NOMO-1 treated with dmso at 0.1 percent for 144 hours (cell line): ENCODE results near the gene CUL7.
"Not testable (repeated sequence)": the region's sequence is repeated elsewhere in the genome, so short reads cannot be mapped to it uniquely, and the experiment has no call there.

Experiments used
- DNase-seq: peaks from one replicate; lab custom pipeline; 2025; ENCODE audit not compliant: unreplicated experiment; lab: John Stamatoyannopoulos, UW

The CUL7 gene

DNA sequence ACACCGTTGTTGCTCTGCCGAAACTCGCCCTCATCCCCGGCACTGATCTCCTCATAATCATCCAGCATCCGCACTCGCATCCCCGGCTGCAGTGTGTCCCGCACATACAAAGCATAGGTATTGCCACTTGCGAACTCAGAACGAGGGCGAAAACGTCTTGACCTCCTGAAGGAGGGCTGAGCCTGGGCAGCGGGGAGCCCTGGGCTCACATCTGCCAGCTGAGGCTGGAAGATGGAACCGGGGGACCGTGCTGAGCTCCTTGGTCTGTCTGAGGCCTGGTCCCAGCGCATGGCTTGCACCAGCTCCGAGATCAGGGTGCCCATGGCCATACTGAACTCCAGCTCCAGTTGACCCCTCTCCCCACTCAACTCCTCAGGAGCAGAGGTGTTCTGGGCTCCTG, 2.7 kb downstream of the CUL7 start:
- no peak for DNase-seq

GRCh38 chr6:43047998-43048397, 5.7 kb downstream of the CUL7 start:
- no peak for DNase-seq

- DNase-seq: no peak
Observed at GRCh38 chr6:43045371-43045930, 8.2 kb downstream of the CUL7 start.

- no peak for DNase-seq
Observed at GRCh38 chr6:43043310-43043709, 10.3 kb downstream of the CUL7 start.

GRCh38 chr6:43041475-43041874, 12.2 kb downstream of the CUL7 start:
- not testable (repeated sequence) for DNase-seq

DNA sequence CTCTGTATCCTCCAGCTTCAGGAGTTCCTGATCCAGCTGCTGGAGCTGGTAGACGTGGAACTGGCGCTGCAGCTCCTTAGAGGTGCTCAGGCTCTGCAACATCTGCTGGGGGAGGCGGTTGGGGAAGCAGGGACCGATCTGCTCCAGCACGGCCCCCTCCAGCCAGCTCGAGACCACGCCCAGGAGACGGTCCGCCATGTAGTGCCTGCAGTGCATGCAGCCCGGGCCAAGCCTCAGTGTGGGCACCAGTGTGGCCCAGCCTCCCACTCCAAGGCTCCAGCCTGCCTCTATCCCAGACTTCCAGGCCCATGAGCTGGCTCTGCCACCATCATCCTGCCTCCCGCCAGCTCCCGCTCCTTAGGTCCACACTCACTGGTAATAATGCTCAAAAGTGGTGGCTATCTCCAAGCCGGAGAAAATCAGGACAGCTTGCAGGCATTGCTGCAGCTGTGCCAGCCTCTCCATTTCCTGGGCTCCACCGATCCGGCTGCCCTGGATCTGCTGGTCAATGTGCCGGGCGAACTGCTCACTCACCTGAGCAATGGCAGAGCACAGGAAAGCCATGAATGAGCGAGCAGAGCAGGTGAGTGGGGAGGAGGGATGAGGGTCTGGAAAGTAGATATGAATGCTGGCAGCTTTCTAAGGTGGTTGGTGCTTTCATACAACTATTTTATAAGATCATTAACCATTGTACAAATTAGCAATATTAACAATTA, 13.0 kb downstream of the CUL7 start:
- no peak for DNase-seq

GRCh38 chr6:43038727-43039126, 14.9 kb downstream of the CUL7 start:
- no peak for DNase-seq

DNA sequence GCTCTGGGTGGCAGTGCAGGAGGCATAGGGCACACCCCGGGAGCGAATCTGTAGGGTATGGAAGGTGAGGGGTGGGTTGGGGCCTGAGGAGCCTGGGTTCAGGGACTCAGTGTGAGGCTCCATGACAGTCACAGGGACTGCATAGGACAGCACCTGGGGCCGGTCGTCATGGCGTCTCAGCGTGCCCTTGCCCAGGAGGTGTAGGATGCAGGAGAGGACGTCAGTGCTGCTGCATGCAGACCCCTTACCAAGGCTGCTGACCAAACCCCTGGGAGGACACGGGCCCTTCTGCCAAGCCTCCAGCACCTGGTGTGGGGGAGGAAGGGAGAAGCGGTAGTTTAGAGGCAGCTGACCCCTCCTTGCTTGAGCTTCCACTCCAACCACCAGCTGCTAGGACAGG, 15.9 kb downstream of the CUL7 start:
- no peak for DNase-seq

- no peak for DNase-seq
Observed at GRCh38 chr6:43037197-43037596, 16.5 kb downstream of the CUL7 start.

DNA sequence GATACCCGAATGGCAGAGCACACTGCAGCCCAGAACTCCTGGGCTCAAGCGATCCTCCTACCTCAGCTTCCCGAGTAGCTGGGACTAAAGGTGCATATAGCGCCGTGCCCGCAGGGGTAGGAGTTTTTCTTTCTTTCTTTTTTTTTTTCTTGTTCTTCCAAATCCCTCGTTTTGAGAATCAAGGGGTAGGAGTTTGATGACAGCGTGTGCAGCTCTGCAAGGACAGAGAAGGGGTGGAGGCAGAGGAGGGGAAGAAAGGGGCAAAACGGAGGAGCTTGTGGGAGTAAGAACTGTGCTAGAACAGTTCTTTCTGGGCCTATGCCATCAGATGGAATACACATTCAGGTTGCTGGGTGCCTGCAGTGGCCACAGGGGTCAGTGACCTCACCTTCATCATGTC, 16.9 kb downstream of the CUL7 start:
- no peak for DNase-seq

DNA sequence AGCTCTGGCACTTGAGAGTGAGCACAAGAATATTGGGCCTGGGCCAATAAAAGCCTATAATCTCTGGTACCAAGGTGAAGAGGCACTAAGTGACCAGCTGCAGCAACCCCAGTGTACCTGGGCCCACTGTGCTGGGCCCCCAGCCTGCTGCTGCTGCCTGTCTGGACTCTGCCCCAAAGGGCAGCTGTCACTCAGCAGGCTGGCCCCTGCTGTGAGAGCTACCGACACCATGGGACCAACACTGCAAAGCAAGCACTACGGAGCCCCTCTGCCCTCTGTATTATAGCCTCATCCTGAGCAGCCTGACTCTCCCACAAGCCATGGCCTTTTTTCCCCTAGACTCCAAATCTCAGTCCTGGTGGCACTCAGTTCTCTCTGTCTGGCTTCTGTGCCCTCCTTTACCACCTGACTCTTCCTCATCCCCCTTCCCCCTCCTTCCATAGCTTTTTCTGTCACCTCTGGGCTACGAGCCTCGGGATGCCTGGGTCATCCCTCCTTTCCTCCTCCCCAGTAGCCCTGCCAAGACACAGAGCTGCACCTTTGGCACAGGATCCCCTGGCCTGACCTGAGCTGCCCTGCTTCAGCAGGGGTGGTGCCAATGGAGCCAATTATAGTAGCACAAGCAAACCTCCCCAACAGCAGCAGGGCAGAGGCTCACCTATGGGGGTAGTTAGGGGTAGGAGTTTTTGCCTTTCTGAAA, 18.0 kb downstream of the CUL7 start:
- no peak for DNase-seq

GRCh38 chr6:43034190-43034525, 19.5 kb downstream of the CUL7 start:
- no peak for DNase-seq

DNA sequence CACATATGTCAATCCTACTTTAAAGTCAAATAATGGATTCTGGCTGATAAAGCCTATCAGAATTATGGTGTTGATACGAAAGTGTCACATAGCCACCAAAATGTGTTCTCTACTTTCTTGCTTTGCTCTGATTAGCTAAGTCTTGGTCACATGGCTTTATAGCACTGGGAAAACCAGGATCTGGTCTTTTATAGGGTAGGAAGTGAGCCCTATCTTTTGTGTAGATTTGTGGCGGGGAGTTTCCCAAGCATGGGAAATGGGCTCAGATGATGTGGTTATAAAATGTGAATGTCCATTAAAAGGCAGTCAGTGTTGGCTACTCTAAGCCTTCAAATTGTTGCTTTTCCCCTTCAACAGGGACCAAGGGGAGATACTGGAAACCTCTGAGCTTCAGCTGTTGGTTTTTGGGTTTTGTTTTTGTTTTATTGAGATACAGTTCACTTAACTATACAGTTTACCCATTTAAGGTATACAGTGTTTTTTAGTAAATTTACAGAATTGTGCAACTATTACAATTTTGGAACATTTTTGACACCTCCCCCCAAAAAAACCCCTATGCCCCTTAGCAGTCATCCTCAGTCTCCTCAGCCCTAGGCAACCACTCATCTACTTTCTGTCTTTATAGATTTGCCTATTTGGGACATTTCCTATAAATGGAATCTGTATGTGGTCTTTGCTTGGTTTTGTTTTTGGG, 20.0 kb downstream of the CUL7 start:
- no peak for DNase-seq

DNA sequence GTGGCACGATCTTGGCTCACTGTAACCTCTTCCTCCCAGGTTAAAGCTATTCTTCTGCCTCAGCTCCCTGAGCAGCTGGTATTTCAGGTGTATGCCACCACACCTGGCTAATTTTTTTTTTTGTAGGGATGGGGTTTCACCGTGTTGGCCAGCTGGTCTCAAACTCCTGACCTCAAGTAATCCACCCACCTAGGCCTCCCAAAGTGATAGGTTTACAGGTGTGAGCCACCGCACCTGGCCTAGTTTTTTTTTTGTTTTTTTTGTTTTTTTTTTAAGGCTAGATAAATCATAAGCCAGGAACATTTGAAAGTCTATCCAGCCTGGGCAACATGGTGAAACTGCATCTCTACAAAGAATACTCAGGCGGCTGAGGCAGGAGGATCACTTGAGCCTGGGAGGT, 21.3 kb downstream of the CUL7 start:
- DNase-seq: no peak

DNA sequence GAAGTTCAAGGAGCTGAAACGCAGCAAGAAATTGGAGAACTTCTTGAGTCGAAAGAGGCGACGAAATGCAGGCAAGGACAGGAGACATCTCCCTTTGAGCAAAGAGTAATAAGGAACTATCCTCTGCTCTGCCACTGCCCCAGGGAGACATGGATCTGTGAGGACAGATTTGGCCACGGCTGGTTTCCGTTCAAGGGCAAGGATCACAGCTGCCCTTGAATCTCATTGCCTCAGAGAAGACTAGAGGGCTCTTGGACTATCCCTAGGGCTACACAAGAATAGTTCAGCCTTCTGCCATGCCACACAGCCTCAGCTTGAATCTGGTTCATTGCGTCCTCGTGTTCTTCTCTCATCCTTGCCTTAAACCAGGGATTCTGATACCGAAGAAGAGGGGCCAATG, 24.5 kb downstream of the CUL7 start:
- DNase-seq: no peak

- no peak for DNase-seq
Observed at GRCh38 chr6:43026365-43026764, 27.3 kb downstream of the CUL7 start.

DNA sequence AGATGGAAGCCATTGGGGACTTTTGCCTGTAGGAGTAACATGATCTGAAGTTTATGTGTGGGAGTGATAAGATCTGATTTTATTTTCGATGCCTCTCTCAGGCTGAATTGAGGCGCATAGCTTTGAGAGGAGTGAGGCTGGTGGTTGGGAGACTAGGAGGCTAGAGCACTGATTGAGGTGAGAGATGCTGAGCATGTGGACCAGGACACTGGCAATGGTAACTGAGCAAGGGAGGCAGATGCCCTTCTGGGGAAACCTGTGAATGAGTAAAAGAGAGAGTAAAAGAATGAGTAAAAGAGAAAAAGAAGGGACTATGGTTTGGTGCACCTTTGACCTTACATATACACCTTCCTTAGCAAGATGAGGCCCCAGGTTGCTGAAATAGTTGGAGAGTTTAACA, 29.2 kb downstream of the CUL7 start:
- no peak for DNase-seq

- peak; percentile 60 for DNase-seq
Observed at GRCh38 chr6:43021270-43022047, 32.2 kb downstream of the CUL7 start, which contains the start of gene RRP36. RRP36 (plus strand) TSS chr6:43021623; CDS start chr6:43021655, 32 bp downstream.

DNA sequence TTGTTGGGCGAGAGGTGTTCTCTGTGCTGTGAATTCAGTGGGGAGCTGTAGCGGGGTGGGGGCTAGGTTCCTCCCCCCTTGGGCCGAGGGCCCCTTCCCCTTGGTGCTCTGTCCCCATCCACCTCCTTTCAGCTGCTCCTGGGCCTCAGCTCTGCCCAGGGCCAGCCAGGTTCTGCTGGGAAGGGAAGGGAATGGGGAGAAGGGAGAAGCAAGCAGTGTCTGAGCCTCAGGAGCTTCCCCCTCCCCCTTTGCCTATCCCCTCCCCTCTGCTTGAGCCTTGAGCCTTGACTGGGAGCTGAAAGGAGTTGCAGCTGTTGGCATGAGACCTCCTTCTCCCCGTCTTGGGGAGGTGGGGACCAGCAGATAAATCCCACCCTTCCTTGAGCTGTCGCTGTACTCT, 32.8 kb downstream of the CUL7 start:
- no peak for DNase-seq

DNA sequence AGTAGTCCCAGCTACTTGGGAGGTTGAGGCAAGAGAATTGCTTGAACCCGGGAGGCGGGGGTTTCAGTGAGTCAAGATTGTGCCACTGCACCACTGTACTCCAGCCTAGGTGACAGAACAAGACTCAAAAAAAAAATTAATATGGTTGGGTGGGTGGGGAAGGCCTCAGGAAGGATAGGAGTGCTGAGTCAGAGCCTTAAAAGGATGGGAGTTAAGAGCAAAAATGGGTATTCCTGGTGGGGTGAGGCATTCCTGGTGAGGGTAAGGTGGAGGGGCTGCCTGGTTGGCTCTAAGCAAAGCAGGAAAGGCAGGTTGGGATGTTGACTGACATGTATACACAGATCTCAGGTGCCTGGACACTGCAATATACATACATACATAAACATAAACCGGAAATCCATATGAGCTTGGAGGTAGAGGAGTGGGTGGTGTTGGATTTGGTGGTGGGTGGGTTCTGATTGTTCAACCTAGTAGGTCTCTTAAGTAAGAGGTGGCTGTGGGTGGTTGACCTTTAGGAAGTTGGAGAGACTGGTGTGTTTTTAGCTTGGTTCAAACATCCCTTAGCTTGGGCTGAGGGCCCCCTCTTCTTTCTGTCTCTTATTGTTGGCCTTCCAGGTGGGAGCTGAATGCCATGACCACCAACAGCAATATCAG, 33.5 kb downstream of the CUL7 start:
- no peak for DNase-seq

- DNase-seq: no peak
Observed at GRCh38 chr6:43019152-43019551, 34.5 kb downstream of the CUL7 start.
